Kidney (tissue), 14 donors: Measurements from ENCODE around the gene TRPC4AP. TPM values are rescaled to one million over a fixed set of nuclear protein-coding genes. Genes with fewer than 3 reads are reported as not detected.

Experiments
- DNase-seq, 5 donors: peaks; one replicate each; pipeline ENCODE4 v3.0.0-alpha.2; 2013 to 2020
- FAIRE-seq: peaks from 2 replicates; lab custom pipeline; 2012; peaks lifted over from hg19 to GRCh38; lab: Jason Lieb, UNC
- H3K27ac ChIP-seq, 2 donors: one replicate each; pipeline ENCODE4 v1.7.0; 2013; ENCODE audit warnings: low read depth in 2 of 2, low read length in 2 of 2, inconsistent platforms in 1 of 2
- H3K27me3 ChIP-seq: one replicate; pipeline ENCODE4 v1.7.1; 2013; ENCODE audit warnings: low read length, inconsistent platforms; ENCODE audit not compliant: control insufficient read depth, insufficient read depth
- H3K36me3 ChIP-seq, 3 donors: one replicate each; pipeline versions ENCODE4 v1.7.0 to v1.7.1; 2013; ENCODE audit warnings: low read length in 3 of 3, control low read depth in 1 of 3, inconsistent platforms in 1 of 3; ENCODE audit not compliant: insufficient read depth in 3 of 3, control insufficient read depth in 2 of 3
- H3K4me1 ChIP-seq, 3 donors: one replicate each; pipeline versions ENCODE4 v1.7.0 to v1.7.1; 2013; ENCODE audit warnings: low read length in 3 of 3, inconsistent platforms in 1 of 3, low read depth in 1 of 3; ENCODE audit not compliant: control insufficient read depth in 2 of 3, insufficient read depth in 2 of 3
- H3K4me3 ChIP-seq, 3 donors: one replicate each; pipeline versions ENCODE4 v1.7.0 to v1.8.1; 2013; ENCODE audit warnings: low read length in 3 of 3, control low read depth in 1 of 3, inconsistent platforms in 1 of 3
- H3K9ac ChIP-seq, 3 donors: one replicate each; pipeline versions ENCODE4 v1.7.0 to v1.7.1; 2013; ENCODE audit warnings: low read length in 3 of 3, control low read depth in 1 of 3, inconsistent platforms in 1 of 3
- H3K9me3 ChIP-seq, 3 donors: one replicate each; pipeline versions ENCODE4 v1.7.0 to v1.7.1; 2013; ENCODE audit warnings: low read length in 3 of 3, control low read depth in 1 of 3, inconsistent platforms in 1 of 3; ENCODE audit not compliant: control insufficient read depth in 2 of 3, insufficient read depth in 1 of 3
- intact Hi-C: fragments of 100-400 bp; cut with DNase I; formaldehyde crosslinking; loops from one replicate; pipeline ENCODE4 v1.11.1; 2022
- polyA plus RNA-seq: library from polyadenylated mRNA; stranded (reverse); fragments of 350-450 nt; fragmentation: Illumina TruSeq; extraction: RNeasy Lipid Tissue Mini Kit (QIAGEN cat#74804); gene quantifications from one replicate; pipeline ENCODE4 v1.2.3, GENCODE V29; 2014; ENCODE audit warnings: low read depth, low replicate concordance; ENCODE audit not compliant: insufficient read depth
- total RNA-seq: library from RNA; stranded (reverse); fragmentation: NEBNext Ultra II Directional; extraction: Animal tissue kit (Norgen Biotek cat#: 25700); gene quantifications from one replicate; pipeline ENCODE4 v1.2.1, GENCODE V29; 2021
- TF ChIP-seq, protein P1 (sequence below): IDR thresholded peaks from 3 replicates; pipeline ENCODE4 v1.5.1; 2012; ENCODE audit warnings: mild to moderate bottlenecking, moderate library complexity, borderline replicate concordance; ENCODE audit not compliant: insufficient read depth; ENCODE audit errors: extremely low read depth
- donor health status: control.
- donor health status: control.
- donor health status: control.
- donor health status: control.
- donor health status: control.
- donor health status: DM: yes; HTN: yes; CAD: no.
- donor health status: Normal renal cell carcinoma (clear cell type).

Gene TRPC4AP
- total and polyA plus RNA-seq, 2 donors from 2014 or later, result 36.5 to 51.2 TPM

DNA sequence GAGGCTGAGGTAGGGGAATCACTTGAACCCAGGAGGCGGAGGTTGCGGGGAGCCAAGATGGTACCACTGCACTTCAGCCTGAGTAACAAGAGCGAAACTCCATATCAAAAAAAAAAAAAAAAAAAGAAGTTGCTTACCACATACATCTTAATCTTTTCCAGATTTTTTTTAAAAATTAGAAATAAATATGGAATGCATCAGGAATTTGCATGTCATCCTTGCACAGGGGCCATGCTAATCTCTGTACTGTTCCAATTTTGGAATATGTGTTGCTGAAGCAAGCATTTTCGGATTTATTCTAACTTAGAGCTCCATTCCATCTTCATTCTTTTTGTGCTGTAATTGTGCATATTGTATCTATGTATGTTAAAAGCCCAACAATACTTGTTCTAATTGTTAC lies 62.5 kb downstream of the TRPC4AP start:
- intact Hi-C loops, result no loop called here
- Histone ChIP-seq H3K36me3 (peaks cover 2 to 35% (median 21%) of the 10 kb centered on the region in 3 donors), H3K9ac (no peak overlapping the region), H3K4me1 (peaks cover 0 to 4% (median 0%) of the 10 kb centered on the region in 3 donors), H3K27me3 (no peaks in the 10 kb centered on the region), H3K4me3 (no peak overlapping the region), H3K9me3 (no peaks in the 10 kb centered on the region), H3K27ac (no peak overlapping the region)
- FAIRE-seq (no peak), DNase-seq (no peak)
- TF ChIP-seq, protein P1, sequence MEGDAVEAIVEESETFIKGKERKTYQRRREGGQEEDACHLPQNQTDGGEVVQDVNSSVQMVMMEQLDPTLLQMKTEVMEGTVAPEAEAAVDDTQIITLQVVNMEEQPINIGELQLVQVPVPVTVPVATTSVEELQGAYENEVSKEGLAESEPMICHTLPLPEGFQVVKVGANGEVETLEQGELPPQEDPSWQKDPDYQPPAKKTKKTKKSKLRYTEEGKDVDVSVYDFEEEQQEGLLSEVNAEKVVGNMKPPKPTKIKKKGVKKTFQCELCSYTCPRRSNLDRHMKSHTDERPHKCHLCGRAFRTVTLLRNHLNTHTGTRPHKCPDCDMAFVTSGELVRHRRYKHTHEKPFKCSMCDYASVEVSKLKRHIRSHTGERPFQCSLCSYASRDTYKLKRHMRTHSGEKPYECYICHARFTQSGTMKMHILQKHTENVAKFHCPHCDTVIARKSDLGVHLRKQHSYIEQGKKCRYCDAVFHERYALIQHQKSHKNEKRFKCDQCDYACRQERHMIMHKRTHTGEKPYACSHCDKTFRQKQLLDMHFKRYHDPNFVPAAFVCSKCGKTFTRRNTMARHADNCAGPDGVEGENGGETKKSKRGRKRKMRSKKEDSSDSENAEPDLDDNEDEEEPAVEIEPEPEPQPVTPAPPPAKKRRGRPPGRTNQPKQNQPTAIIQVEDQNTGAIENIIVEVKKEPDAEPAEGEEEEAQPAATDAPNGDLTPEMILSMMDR, result no peak

DNA sequence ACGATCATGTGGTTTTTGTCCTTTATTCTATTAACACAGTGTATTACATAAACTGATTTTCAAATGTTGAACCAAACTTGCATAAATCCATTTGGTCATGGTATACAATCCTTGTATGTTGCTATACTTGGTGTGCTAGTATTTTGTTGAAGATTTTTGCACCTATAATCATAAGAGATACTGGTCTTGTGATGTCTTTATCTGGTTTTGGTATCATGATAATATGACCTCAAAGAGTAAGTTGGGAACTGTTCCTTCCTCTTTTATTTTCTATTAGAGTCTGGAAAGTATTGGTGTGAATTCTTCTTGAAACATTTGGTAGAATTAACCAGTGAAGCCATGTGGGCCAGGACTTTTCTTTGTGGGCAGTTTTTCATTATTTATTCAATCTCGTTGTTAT lies 65.3 kb downstream of the TRPC4AP start:
- Histone ChIP-seq H3K9ac (no peak overlapping the region), H3K27me3 (no peaks in the 10 kb centered on the region), H3K4me1 (no peaks in the 10 kb centered on the region), H3K27ac (no peak overlapping the region), H3K4me3 (no peak overlapping the region), H3K9me3 (no peaks in the 10 kb centered on the region), H3K36me3 (peaks cover 2 to 24% (median 14%) of the 10 kb centered on the region in 3 donors)
- FAIRE-seq, result no peak
- intact Hi-C loops, result no loop called here
- DNase-seq, result no peak
- TF ChIP-seq, protein P1, result no peak

DNA sequence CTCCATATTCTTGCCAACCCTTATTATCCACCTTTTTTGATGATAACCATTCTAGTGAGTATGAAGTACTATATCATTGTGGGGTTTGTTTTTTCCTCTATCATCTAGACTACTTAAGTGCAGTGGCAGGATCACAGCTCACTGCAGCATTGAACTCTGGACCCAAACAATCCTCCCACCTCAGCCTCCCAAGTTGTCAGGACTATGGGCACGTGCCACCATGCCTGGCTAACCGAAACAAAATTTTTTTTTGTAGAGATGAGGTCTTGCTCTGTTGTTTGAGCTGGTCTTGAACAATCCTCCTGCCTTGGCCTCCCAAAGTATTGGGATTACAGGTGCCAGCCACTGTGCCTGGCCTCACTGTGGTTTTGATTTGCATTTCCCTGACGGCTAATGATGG lies 67.5 kb downstream of the TRPC4AP start:
- no peak for FAIRE-seq
- TF ChIP-seq, protein P1, result no peak

DNA sequence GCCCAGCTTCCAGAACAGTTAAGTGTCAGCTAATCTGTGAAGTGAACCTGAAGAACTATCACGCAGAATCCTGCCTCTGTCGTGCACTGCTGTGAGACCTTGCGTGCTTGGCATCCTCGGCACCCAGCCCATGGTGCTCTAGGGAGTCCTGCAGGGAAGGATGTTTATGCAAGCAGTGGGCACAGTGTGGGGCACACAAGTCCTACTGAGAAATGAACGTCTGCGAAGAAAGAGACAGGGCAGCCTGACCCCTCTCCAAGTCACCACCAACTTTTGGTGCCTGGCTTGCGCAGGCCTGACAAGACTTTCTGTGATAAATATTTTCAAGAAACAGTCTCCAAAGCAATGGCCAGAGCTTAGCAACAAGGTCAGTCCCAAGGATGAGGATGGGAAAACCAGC lies 69.0 kb downstream of the TRPC4AP start:
- Histone ChIP-seq H3K9me3 (no peaks in the 10 kb centered on the region), H3K4me1 (no peaks in the 10 kb centered on the region), H3K27me3 (no peaks in the 10 kb centered on the region), H3K27ac (no peak overlapping the region), H3K4me3 (no peak overlapping the region), H3K36me3 (peaks cover 2 to 21% (median 20%) of the 10 kb centered on the region in 3 donors), H3K9ac (no peak overlapping the region)
- FAIRE-seq (no peak), DNase-seq (no peak)
- intact Hi-C loops, result no loop called here
- TF ChIP-seq, protein P1, result no peak

More for the DNA sequence above, 67.5 kb downstream of the TRPC4AP start:
- H3K4me1 ChIP-seq, result no peaks in the 10 kb centered on the region
- DNase-seq, result no peak
- no peak overlapping the region for H3K27ac ChIP-seq
- intact Hi-C loops, result no loop called here
- H3K9ac ChIP-seq, result no peak overlapping the region
- H3K9me3 ChIP-seq, result no peaks in the 10 kb centered on the region
- peaks cover 2 to 23% (median 20%) of the 10 kb centered on the region in 3 donors for H3K36me3 ChIP-seq
- no peaks in the 10 kb centered on the region for H3K27me3 ChIP-seq
- H3K4me3 ChIP-seq, result no peak overlapping the region
